Stimulated activated effector memory CD8-positive, alpha-beta T cell treated with anti-CD3 and anti-CD28 coated beads, Interleukin-12 subunit alpha, Interleukin-12 subunit beta, amount 100 ng/mL, for 72 hours (primary cell): ENCODE measurements around the gene TOPAZ1.

Experiments
- ATAC-seq: fragments of 150-1000 bp; cut with Tn5 transposase; 2 replicates; pipeline ENCODE4 v1.10.0; 2021
- DNase-seq, 2 donors: peaks; one replicate each; pipeline ENCODE4 v3.0.0; 2021 to 2022; ENCODE audit warnings: low spot score in 2 of 2
- H3K27ac Mint-ChIP-seq: one replicate; pipeline ENCODE4 v1.8.0; 2022; ENCODE audit warnings: mild to moderate bottlenecking, mixed read lengths
- H3K36me3 Mint-ChIP-seq: one replicate; pipeline ENCODE4 v1.8.0; 2022; ENCODE audit warnings: mild to moderate bottlenecking, mixed read lengths
- H3K4me1 Mint-ChIP-seq: one replicate; pipeline ENCODE4 v1.8.0; 2022; ENCODE audit warnings: mixed read lengths
- H3K4me3 Mint-ChIP-seq: one replicate; pipeline ENCODE4 v1.8.0; 2022; ENCODE audit warnings: mild to moderate bottlenecking, mixed read lengths
- H3K9me3 Mint-ChIP-seq: one replicate; pipeline ENCODE4 v1.8.0; 2022; ENCODE audit warnings: mixed read lengths

Gene TOPAZ1

GRCh38 chr3:44284949-44285348, 43.3 kb downstream of the TOPAZ1 start:
- ATAC-seq (peak; percentile 45), DNase-seq (no peak)
- Mint-ChIP-seq H3K9me3 (no peaks in the 10 kb centered on the region), H3K4me1 (no peaks in the 10 kb centered on the region), H3K4me3 (no peak overlapping the region), H3K27ac (no peak overlapping the region), H3K36me3 (no peaks in the 10 kb centered on the region)

- Mint-ChIP-seq H3K4me3 (no peak overlapping the region), H3K4me1 (no peaks in the 10 kb centered on the region)
Measured at GRCh38 chr3:44289882-44290462, 48.3 kb downstream of the TOPAZ1 start.

GRCh38 chr3:44292276-44292675, 50.6 kb downstream of the TOPAZ1 start:
- H3K27ac Mint-ChIP-seq = no peak overlapping the region
- H3K36me3 Mint-ChIP-seq = no peaks in the 10 kb centered on the region
- no peaks in the 10 kb centered on the region for H3K9me3 Mint-ChIP-seq
- H3K4me1 Mint-ChIP-seq = no peaks in the 10 kb centered on the region
- no peak for ATAC-seq
- DNase-seq = no peak
- no peak overlapping the region for H3K4me3 Mint-ChIP-seq

More at GRCh38 chr3:44289882-44290462, 48.3 kb downstream of the TOPAZ1 start:
- H3K36me3 Mint-ChIP-seq = no peaks in the 10 kb centered on the region
- no peak for DNase-seq
- H3K9me3 Mint-ChIP-seq = no peaks in the 10 kb centered on the region
- H3K27ac Mint-ChIP-seq = no peak overlapping the region
- peak; percentile 46 for ATAC-seq

- Mint-ChIP-seq H3K4me1 (no peaks in the 10 kb centered on the region), H3K36me3 (no peaks in the 10 kb centered on the region), H3K27ac (no peak overlapping the region), H3K4me3 (no peak overlapping the region), H3K9me3 (no peaks in the 10 kb centered on the region)
- DNase-seq (no peak), ATAC-seq (no peak)
Measured at GRCh38 chr3:44292947-44293346, 51.3 kb downstream of the TOPAZ1 start.

GRCh38 chr3:44297255-44297654, 55.6 kb downstream of the TOPAZ1 start:
- no peak overlapping the region for H3K4me3 Mint-ChIP-seq
- ATAC-seq = no peak
- no peaks in the 10 kb centered on the region for H3K36me3 Mint-ChIP-seq
- no peaks in the 10 kb centered on the region for H3K4me1 Mint-ChIP-seq
- no peak overlapping the region for H3K27ac Mint-ChIP-seq
- H3K9me3 Mint-ChIP-seq = no peaks in the 10 kb centered on the region
- no peak for DNase-seq

GRCh38 chr3:44301746-44302145, 60.1 kb downstream of the TOPAZ1 start:
- DNase-seq (no peak), ATAC-seq (peak; percentile 58)
- H3K4me1 Mint-ChIP-seq = no peaks in the 10 kb centered on the region
- no peaks in the 10 kb centered on the region for H3K9me3 Mint-ChIP-seq
- H3K4me3 Mint-ChIP-seq = no peak overlapping the region
- H3K27ac Mint-ChIP-seq = no peak overlapping the region
- H3K36me3 Mint-ChIP-seq = no peaks in the 10 kb centered on the region

GRCh38 chr3:44309500-44309899, 67.8 kb downstream of the TOPAZ1 start:
- Mint-ChIP-seq H3K9me3 (no peaks in the 10 kb centered on the region), H3K4me1 (no peaks in the 10 kb centered on the region), H3K36me3 (no peaks in the 10 kb centered on the region), H3K4me3 (no peak overlapping the region), H3K27ac (no peak overlapping the region)
- ATAC-seq (no peak), DNase-seq (no peak)

GRCh38 chr3:44318891-44319311, 77.2 kb downstream of the TOPAZ1 start:
- no peak overlapping the region for H3K27ac Mint-ChIP-seq

GRCh38 chr3:44321335-44321734, 79.6 kb downstream of the TOPAZ1 start:
- DNase-seq = no peak
- no peak for ATAC-seq
- Mint-ChIP-seq H3K4me3 (no peak overlapping the region), H3K4me1 (no peaks in the 10 kb centered on the region), H3K9me3 (no peaks in the 10 kb centered on the region), H3K36me3 (no peaks in the 10 kb centered on the region), H3K27ac (no peak overlapping the region)

More at GRCh38 chr3:44318891-44319311, 77.2 kb downstream of the TOPAZ1 start:
- H3K36me3 Mint-ChIP-seq = no peaks in the 10 kb centered on the region
- ATAC-seq (no peak), DNase-seq (no peak)
- no peaks in the 10 kb centered on the region for H3K4me1 Mint-ChIP-seq
- H3K9me3 Mint-ChIP-seq = no peaks in the 10 kb centered on the region
- no peak overlapping the region for H3K4me3 Mint-ChIP-seq

- DNase-seq (no peak), ATAC-seq (no peak)
- Mint-ChIP-seq H3K4me3 (no peak overlapping the region), H3K36me3 (no peaks in the 10 kb centered on the region), H3K27ac (no peak overlapping the region), H3K4me1 (no peaks in the 10 kb centered on the region), H3K9me3 (no peaks in the 10 kb centered on the region)
Measured at GRCh38 chr3:44323341-44323955, 81.8 kb downstream of the TOPAZ1 start.

- Mint-ChIP-seq H3K9me3 (no peaks in the 10 kb centered on the region), H3K4me1 (no peaks in the 10 kb centered on the region), H3K36me3 (no peaks in the 10 kb centered on the region), H3K27ac (no peak overlapping the region), H3K4me3 (no peak overlapping the region)
- DNase-seq (no peak), ATAC-seq (no peak)
Measured at GRCh38 chr3:44324584-44324983, 82.9 kb downstream of the TOPAZ1 start.

- Mint-ChIP-seq H3K4me1 (no peaks in the 10 kb centered on the region), H3K9me3 (no peaks in the 10 kb centered on the region), H3K27ac (no peak overlapping the region), H3K4me3 (no peak overlapping the region), H3K36me3 (no peaks in the 10 kb centered on the region)
- DNase-seq (no peak), ATAC-seq (no peak)
Measured at GRCh38 chr3:44326019-44326418, 84.3 kb downstream of the TOPAZ1 start.

- no peak overlapping the region for H3K4me3 Mint-ChIP-seq
- H3K36me3 Mint-ChIP-seq = no peaks in the 10 kb centered on the region
- H3K9me3 Mint-ChIP-seq = no peaks in the 10 kb centered on the region
- DNase-seq = no peak
- no peaks in the 10 kb centered on the region for H3K4me1 Mint-ChIP-seq
- H3K27ac Mint-ChIP-seq = no peak overlapping the region
- ATAC-seq = no peak
Measured at GRCh38 chr3:44326515-44326914, 84.8 kb downstream of the TOPAZ1 start.

- ATAC-seq = no peak
- Mint-ChIP-seq H3K4me1 (no peaks in the 10 kb centered on the region), H3K4me3 (no peak overlapping the region), H3K9me3 (no peaks in the 10 kb centered on the region), H3K36me3 (no peaks in the 10 kb centered on the region), H3K27ac (no peak overlapping the region)
- DNase-seq = no peak
Measured at GRCh38 chr3:44329946-44330345, 88.3 kb downstream of the TOPAZ1 start.

- Mint-ChIP-seq H3K9me3 (no peaks in the 10 kb centered on the region), H3K27ac (no peak overlapping the region), H3K4me3 (no peak overlapping the region), H3K4me1 (no peaks in the 10 kb centered on the region), H3K36me3 (no peaks in the 10 kb centered on the region)
- no peak for DNase-seq
- no peak for ATAC-seq
Measured at GRCh38 chr3:44330444-44330843, 88.8 kb downstream of the TOPAZ1 start.

- Mint-ChIP-seq H3K4me3 (no peak overlapping the region), H3K36me3 (peaks cover 21% of the 10 kb centered on the region), H3K9me3 (no peaks in the 10 kb centered on the region), H3K27ac (no peak overlapping the region), H3K4me1 (peaks cover 13% of the 10 kb centered on the region)
- ATAC-seq (no peak), DNase-seq (no peak)
Measured at GRCh38 chr3:44334326-44334725, 92.6 kb downstream of the TOPAZ1 start.
